Measurements from ENCODE around the gene KATNBL1. TPM values are rescaled to one million over a fixed set of nuclear protein-coding genes. Genes with fewer than 3 reads are reported as not detected.
"Not testable (repeated sequence)": the region's sequence is repeated elsewhere in the genome, so short reads cannot be mapped to it uniquely, and the experiment has no call there.

Gene KATNBL1
- total RNA-seq, 3 donors from 2014 or later = 42.8 to 52.6 (median 46.2) TPM

GRCh38 chr15:34122771-34123183, 87.1 kb downstream of the KATNBL1 start:
- intact Hi-C loops (cut with DNase I, micrococcal nuclease) = no loop called here
- DNase-seq (no peak), ATAC-seq (no peak)
- Histone ChIP-seq H3K36me3 (ENCODE audit: low read depth) (no peaks in the 10 kb centered on the region), H3K4me1 (ENCODE audit: low read depth) (no peaks in the 10 kb centered on the region), H3K9me3 (no peaks in the 10 kb centered on the region), H3K4me3 (no peak overlapping the region)
- TF ChIP-seq CTCF (IDR thresholded peaks at IDR 0.05) = no peak

GRCh38 chr15:34121786-34122185, 88.1 kb downstream of the KATNBL1 start:
- ATAC-seq; H3K36me3 ChIP-seq (ENCODE audit: low read depth); H3K4me1 ChIP-seq (ENCODE audit: low read depth); intact Hi-C loops (cut with DNase I, micrococcal nuclease); H3K4me3 ChIP-seq; H3K9me3 ChIP-seq; DNase-seq: not testable (repeated sequence)

- H3K4me3 ChIP-seq; intact Hi-C loops (cut with DNase I, micrococcal nuclease); H3K4me1 ChIP-seq (ENCODE audit: low read depth); ATAC-seq; H3K9me3 ChIP-seq; H3K36me3 ChIP-seq (ENCODE audit: low read depth); DNase-seq: not testable (repeated sequence)
These were observed 89.5 kb downstream of the KATNBL1 start for GRCh38 chr15:34120420-34120819.

- no peak for DNase-seq
- Histone ChIP-seq H3K9me3 (no peaks in the 10 kb centered on the region), H3K36me3 (ENCODE audit: low read depth) (no peaks in the 10 kb centered on the region), H3K4me1 (ENCODE audit: low read depth) (no peaks in the 10 kb centered on the region), H3K4me3 (no peak overlapping the region)
- no peak for TF ChIP-seq CTCF (IDR thresholded peaks at IDR 0.05)
- no peak for ATAC-seq
- intact Hi-C loops (cut with DNase I, micrococcal nuclease) = no loop called here
These were observed 90.6 kb downstream of the KATNBL1 start for GRCh38 chr15:34119291-34119690.

- DNase-seq (no peak), ATAC-seq (no peak)
- TF ChIP-seq CTCF (IDR thresholded peaks at IDR 0.05) = no peak
- H3K4me3 ChIP-seq = no peak overlapping the region
- no peaks in the 10 kb centered on the region for H3K36me3 ChIP-seq (ENCODE audit: low read depth)
- intact Hi-C loops (cut with DNase I, micrococcal nuclease) = no loop called here
- H3K9me3 ChIP-seq = no peaks in the 10 kb centered on the region
- H3K4me1 ChIP-seq (ENCODE audit: low read depth) = no peaks in the 10 kb centered on the region
These were observed 93.3 kb downstream of the KATNBL1 start for GRCh38 chr15:34116620-34117019.

GRCh38 chr15:34114739-34115138, 95.2 kb downstream of the KATNBL1 start:
- no peak for TF ChIP-seq CTCF (IDR thresholded peaks at IDR 0.05)
- Histone ChIP-seq H3K4me1 (ENCODE audit: low read depth) (no peaks in the 10 kb centered on the region), H3K36me3 (ENCODE audit: low read depth) (no peaks in the 10 kb centered on the region), H3K4me3 (no peak overlapping the region), H3K9me3 (no peaks in the 10 kb centered on the region)
- ATAC-seq = no peak
- intact Hi-C loops (cut with DNase I, micrococcal nuclease) = no loop called here
- DNase-seq = no peak

- Histone ChIP-seq H3K4me3 (no peak overlapping the region), H3K9me3 (no peaks in the 10 kb centered on the region), H3K4me1 (ENCODE audit: low read depth) (no peaks in the 10 kb centered on the region), H3K36me3 (ENCODE audit: low read depth) (no peaks in the 10 kb centered on the region)
- DNase-seq (no peak), ATAC-seq (no peak)
- TF ChIP-seq CTCF (IDR thresholded peaks at IDR 0.05) = no peak
- intact Hi-C loops (cut with DNase I, micrococcal nuclease) = no loop called here
These were observed 95.7 kb downstream of the KATNBL1 start for GRCh38 chr15:34114215-34114614.
